Measurements from ENCODE around the gene HNRNPF. TPM values are rescaled to one million over a fixed set of nuclear protein-coding genes. Genes with fewer than 3 reads are reported as not detected.
"Not testable (repeated sequence)": the region's sequence is repeated elsewhere in the genome, so short reads cannot be mapped to it uniquely, and the experiment has no call there.

HNRNPF gene
- total RNA-seq, 2 donors from 2014 or later, result 306 to 483 TPM

DNA sequence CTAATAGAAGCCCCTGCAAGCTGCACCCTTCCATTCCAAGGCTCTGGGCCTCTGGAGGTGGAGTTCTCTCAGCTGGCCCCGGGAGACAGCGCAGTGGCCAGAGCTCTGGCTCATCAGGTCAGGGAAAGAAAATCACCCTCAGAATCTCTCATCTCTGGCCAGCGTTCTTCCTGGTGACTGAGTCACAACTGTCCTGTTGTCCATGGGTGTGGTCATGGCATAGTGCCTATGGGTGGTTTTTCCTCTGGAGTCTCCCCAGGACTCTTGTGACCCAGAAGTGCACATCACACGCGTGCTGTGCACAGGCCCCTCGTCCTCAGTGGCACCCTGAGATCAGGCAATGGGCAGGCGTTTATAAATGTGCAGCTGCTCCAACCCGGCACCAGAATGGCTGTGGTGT is 64.9 kb downstream of the HNRNPF start:
- no peak for ATAC-seq (replicated peaks)
- Mint-ChIP-seq H3K4me1 (peaks cover 24% of the 10 kb centered on the region), H3K27me3 (peaks cover 3% of the 10 kb centered on the region), H3K27ac (no peak overlapping the region), H3K9me3 (no peaks in the 10 kb centered on the region), H3K4me3 (no peak overlapping the region), H3K36me3 (ENCODE audit: low read depth) (no peaks in the 10 kb centered on the region)

DNA sequence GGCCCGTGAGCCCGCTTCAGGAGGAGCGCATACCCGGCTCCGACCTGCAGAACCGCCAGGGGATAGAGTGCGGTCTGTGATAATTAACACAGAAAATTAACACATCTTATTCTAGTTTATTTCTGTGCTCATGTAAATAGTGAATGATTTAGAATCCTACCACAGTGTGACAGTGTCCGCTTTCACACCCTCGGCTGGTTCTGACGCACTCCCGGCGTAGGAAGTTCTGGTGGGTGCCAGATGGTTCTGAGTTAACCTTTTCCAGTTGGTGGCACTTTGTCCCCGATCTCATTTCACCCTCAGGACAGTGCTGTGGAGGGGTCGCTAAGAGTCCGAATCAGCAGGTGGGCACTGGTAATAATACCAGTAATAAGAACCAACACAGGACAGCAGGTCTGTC is 65.9 kb downstream of the HNRNPF start:
- Mint-ChIP-seq H3K27me3 (peaks cover 3% of the 10 kb centered on the region), H3K27ac (no peak overlapping the region), H3K9me3 (no peaks in the 10 kb centered on the region), H3K4me1 (peaks cover 18% of the 10 kb centered on the region), H3K36me3 (ENCODE audit: low read depth) (no peaks in the 10 kb centered on the region), H3K4me3 (no peak overlapping the region)
- no peak for ATAC-seq (replicated peaks)

DNA sequence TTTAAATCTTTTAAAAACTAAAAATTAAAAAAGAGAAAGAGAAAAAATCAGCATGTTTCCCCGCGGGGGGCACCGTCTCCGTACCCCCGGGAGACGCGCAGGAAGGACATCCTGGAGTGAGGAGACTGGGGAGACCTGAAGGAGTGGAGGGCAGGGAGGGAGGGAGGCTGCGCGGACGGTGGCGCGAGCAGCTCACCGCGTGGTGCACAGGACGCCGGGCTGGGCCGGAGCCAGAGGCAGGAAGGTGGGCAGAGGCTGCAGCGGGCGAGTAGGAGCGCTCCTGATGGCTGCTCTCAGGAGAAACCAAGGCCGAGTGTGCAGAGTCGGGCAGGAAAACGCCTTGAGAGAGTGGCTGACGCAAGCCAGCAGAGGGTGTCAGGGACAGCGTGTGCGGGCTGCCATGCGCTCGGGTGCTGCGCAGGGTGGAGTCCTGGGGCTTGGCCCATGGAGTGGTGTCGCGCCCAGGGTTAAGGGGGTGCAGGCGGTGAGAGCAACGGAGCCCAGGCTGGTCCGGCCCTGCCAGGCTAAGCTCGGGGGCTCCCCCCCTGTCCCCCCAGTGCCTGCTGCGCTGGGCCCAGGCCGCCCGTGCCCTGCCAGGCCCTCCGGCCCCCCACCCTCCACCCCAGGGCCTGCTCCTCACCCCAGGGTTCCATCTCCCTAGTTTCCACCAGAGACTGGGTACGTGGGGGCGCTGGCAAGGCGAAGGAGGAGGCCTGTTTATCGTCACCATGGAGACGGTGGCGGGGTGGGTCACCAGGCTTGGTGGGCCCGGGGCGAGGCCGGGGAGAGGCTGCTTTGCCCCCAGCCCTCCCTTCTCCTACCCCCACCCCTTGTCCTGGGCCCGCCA is 66.5 kb downstream of the HNRNPF start:
- Mint-ChIP-seq H3K36me3 (ENCODE audit: low read depth) (no peaks in the 10 kb centered on the region), H3K27ac (no peak overlapping the region), H3K9me3 (no peaks in the 10 kb centered on the region), H3K4me3 (no peak overlapping the region), H3K27me3 (peaks cover 3% of the 10 kb centered on the region), H3K4me1 (peaks cover 18% of the 10 kb centered on the region)
- no peak for ATAC-seq (replicated peaks)

DNA sequence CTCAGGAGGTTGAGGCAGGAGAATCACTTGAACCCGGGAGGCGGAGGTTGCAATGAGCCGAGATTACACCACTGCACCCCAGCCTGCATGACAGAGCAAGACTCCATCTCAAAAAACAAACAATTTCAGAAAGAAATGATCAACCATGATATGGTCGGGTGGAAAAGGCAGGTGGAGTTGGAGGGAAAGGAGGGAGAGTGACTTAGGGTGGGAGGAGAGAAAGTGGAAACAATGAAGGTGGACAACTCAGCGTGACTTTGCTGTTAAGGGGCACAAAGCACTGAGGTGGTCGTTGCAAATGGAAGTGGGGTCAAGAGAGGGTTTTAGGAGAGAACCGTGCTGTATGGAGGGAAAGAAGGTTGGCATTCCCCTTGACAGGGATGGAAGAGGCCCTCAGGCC is 67.5 kb downstream of the HNRNPF start:
- Mint-ChIP-seq H3K4me1 (peaks cover 23% of the 10 kb centered on the region), H3K36me3 (ENCODE audit: low read depth) (no peaks in the 10 kb centered on the region), H3K27me3 (peaks cover 3% of the 10 kb centered on the region), H3K27ac (no peak overlapping the region), H3K9me3 (no peaks in the 10 kb centered on the region), H3K4me3 (no peak overlapping the region)
- no peak for ATAC-seq (replicated peaks)

DNA sequence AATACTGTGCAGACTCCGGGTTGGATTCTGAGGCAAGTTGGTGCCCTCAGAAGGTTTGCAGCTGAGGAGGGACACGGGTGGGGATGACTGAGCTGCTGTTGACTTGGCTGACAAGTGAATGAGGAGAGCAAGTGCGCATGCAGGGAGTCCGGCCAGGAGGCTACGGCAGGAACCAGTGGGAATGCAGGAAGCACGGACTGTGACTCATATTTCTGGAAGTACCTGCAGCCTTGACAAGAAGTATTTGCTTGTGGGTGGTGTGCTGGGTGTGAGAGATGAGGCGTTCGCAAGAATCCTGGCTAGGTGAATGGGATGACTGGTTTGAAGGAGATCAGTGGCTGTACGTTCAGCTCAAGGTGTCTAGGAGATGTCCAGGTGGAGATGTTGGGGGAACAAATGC is 68.4 kb downstream of the HNRNPF start:
- no peak overlapping the region for H3K4me3 Mint-ChIP-seq
- peaks cover 3% of the 10 kb centered on the region for H3K27me3 Mint-ChIP-seq
- H3K27ac Mint-ChIP-seq, result no peak overlapping the region
- H3K9me3 Mint-ChIP-seq, result no peaks in the 10 kb centered on the region
- H3K4me1 Mint-ChIP-seq, result peaks cover 23% of the 10 kb centered on the region
- no peaks in the 10 kb centered on the region for H3K36me3 Mint-ChIP-seq (ENCODE audit: low read depth)
- no peak for ATAC-seq (replicated peaks)

DNA sequence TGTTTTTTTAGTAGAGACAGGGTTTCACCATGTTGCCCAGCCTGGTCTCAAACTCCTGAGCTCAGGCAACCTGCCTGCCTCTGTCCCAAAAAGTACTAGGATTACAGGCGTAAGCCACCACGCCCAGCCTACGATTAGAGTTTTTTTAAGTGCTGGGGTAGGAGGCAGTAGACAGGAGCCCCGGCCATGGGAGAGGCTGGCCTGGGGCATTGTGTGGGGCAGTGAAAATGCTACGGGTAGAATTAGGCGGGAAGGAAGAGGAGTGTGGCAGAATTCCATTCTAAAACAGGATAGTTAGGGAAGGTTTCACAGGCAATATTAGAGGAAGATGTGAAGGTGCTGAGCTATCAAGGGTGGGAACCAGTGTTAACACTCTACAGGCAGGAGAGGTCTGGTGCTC is 68.9 kb downstream of the HNRNPF start:
- Mint-ChIP-seq H3K27ac (no peak overlapping the region), H3K9me3 (no peaks in the 10 kb centered on the region), H3K36me3 (ENCODE audit: low read depth) (no peaks in the 10 kb centered on the region), H3K27me3 (peaks cover 3% of the 10 kb centered on the region), H3K4me3 (no peak overlapping the region), H3K4me1 (peaks cover 23% of the 10 kb centered on the region)
- no peak for ATAC-seq (replicated peaks)

DNA sequence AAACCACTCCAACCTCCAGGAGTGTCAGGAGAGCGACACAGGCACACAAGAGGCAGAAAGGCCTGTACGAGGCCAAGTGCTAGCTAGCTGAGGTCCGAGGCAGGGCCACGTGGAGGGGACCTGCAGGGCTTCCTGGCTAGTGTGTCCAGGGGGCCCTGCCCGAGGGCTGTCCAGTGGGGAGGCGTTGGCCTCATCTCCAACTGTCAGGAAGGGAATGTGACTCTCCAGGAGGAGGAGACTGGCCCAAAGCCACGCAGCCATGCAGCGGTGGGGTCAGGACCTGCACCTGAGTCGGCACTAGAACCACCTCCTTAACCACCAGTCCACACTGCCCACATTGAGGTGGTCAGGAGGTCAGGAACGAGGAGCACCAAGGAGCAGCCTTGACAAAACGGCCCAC is 69.8 kb downstream of the HNRNPF start:
- Mint-ChIP-seq H3K9me3 (no peaks in the 10 kb centered on the region), H3K27ac (no peak overlapping the region), H3K4me3 (no peak overlapping the region), H3K4me1 (peaks cover 20% of the 10 kb centered on the region), H3K36me3 (ENCODE audit: low read depth) (no peaks in the 10 kb centered on the region), H3K27me3 (peaks cover 3% of the 10 kb centered on the region)
- ATAC-seq (replicated peaks), result no peak

DNA sequence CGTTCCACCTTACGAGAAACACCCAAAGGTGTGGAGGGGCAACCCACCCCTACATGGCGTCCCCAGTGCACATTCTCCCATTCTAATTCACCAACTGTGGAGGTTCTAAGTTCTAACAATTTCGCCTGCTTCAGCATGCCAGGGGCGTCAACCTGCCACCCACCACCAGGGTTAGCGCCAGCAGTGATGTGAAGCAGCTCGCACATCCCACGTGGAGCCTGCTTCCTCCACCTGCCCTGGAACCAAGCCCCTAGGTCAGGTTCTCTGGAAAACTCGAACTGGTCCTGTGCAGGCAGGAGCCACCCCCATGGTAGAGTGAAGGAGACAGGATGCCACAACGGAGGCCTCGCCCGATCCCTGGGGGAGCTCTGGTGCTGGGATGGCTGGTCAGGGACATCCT is 70.9 kb downstream of the HNRNPF start:
- no peaks in the 10 kb centered on the region for H3K36me3 Mint-ChIP-seq (ENCODE audit: low read depth)
- peaks cover 23% of the 10 kb centered on the region for H3K4me1 Mint-ChIP-seq
- H3K27me3 Mint-ChIP-seq, result peaks cover 3% of the 10 kb centered on the region
- no peak overlapping the region for H3K4me3 Mint-ChIP-seq
- no peak overlapping the region for H3K27ac Mint-ChIP-seq
- no peaks in the 10 kb centered on the region for H3K9me3 Mint-ChIP-seq
- ATAC-seq (replicated peaks), result no peak

DNA sequence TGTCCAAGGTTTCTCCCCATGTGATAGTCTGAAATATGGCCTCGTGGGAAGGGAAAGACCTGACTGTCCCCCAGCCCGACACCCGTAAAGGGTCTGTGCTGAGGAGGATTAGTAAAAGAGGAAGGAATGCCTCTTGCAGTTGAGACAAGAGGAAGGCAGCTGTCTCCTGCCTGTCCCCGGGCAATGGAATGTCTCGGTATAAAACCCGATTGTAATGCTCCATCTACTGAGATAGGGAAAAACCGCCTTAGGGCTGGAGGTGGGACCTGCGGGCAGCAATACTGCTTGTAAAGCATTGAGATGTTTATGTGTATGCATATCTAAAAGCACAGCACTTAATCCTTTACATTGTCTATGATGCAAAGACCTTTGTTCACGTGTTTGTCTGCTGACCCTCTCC is 71.5 kb downstream of the HNRNPF start:
- not testable (repeated sequence) for H3K27me3 Mint-ChIP-seq, H3K4me3 Mint-ChIP-seq

DNA sequence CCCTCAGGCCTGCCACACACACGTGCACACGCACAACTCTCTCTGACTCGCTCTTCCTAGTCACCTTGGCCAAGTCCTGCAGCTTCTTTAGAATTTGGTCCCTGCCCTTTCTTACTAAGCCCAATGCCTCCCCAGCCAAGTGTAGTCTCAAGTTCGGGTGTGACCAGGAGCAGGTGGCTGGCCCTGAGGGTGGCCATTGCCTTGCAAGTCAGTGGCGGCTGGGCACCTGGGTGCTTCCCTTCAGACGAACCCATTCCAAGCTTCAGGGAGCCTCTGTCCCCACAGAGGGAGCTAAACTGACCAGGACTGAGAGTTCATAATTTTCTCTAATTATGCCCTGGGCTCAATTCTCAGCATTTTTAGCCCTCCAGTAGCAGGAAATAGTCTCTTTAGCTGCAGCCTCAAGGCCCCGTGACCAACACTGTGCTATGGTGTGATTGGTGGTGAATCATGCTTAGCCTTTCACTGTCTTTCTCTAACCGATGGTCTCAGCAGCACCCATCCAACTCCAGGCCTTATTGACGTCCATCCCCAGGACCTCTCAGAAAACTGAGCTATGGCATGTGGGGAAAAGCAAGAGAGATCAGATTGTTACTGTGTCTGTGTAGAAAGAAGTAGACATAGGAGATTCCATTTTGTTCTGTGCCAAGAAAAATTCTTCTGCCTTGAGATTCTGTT is 72.2 kb downstream of the HNRNPF start:
- no peak overlapping the region for H3K4me3 Mint-ChIP-seq
- no peaks in the 10 kb centered on the region for H3K36me3 Mint-ChIP-seq (ENCODE audit: low read depth)
- peaks cover 36% of the 10 kb centered on the region for H3K4me1 Mint-ChIP-seq
- no peak overlapping the region for H3K27ac Mint-ChIP-seq
- no peaks in the 10 kb centered on the region for H3K9me3 Mint-ChIP-seq
- H3K27me3 Mint-ChIP-seq, result peaks cover 3% of the 10 kb centered on the region
- no peak for ATAC-seq (replicated peaks)

More for the DNA sequence above, 71.5 kb downstream of the HNRNPF start:
- H3K36me3 Mint-ChIP-seq (ENCODE audit: low read depth); H3K9me3 Mint-ChIP-seq; H3K27ac Mint-ChIP-seq; ATAC-seq (replicated peaks): not testable (repeated sequence)
- peaks cover 29% of the 10 kb centered on the region for H3K4me1 Mint-ChIP-seq

DNA sequence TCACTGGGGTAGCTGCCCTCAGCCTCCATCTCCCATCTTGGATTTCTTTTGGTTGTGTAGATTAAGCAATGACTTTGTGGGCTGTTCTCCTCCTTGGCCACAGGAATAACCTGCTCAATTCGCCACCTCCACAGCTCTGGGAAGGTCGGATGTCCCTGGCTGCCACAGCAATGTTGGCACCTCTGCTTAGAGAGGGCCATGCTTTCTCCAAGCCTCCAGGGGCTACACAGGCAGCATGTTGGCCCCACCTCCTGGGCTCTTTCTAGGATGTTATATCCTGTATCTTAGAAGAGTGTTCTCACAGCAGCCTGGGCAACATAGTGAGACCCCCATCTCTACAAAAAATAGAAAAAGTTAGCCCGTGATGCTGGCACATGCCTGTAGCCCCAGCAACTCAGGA is 72.9 kb downstream of the HNRNPF start:
- ATAC-seq (replicated peaks), result no peak
- Mint-ChIP-seq H3K4me1 (peaks cover 39% of the 10 kb centered on the region), H3K4me3 (no peak overlapping the region), H3K27me3 (peaks cover 3% of the 10 kb centered on the region), H3K9me3 (no peaks in the 10 kb centered on the region), H3K36me3 (ENCODE audit: low read depth) (no peaks in the 10 kb centered on the region), H3K27ac (no peak overlapping the region)

Other genes starting within 250 kb of the HNRNPF start
- 1 to 10 TPM; 2.1 to 2.5 TPM for gene RASGEF1A, start 142.1 kb downstream of the HNRNPF start, total RNA-seq
- gene FXYD4, start 37.5 kb downstream of the HNRNPF start, total RNA-seq, result not detected
- 1 to 10 TPM; 2.5 to 2.9 TPM for gene ZNF487, start 27.9 kb upstream of the HNRNPF start, total RNA-seq
- gene ZNF239, start 165.4 kb upstream of the HNRNPF start, total RNA-seq, result 1 to 10 TPM; 1.0 to 1.8 TPM
- gene ZNF485, start 197.3 kb upstream of the HNRNPF start, total RNA-seq, result 1 to 10 TPM; 3.8 to 4.3 TPM
- 1 to 10 TPM; 6.5 to 7.9 TPM for gene ZNF32, start 239.7 kb upstream of the HNRNPF start, total RNA-seq

All from activated T-helper 17 cell treated with anti-CD3 and anti-CD28 coated beads, Interleukin-2, amount 50 U/mL, for 72 hours (primary cell).